GM12878 (cell line): Measurements from ENCODE around the gene RGS12. TPM values are rescaled to one million over a fixed set of nuclear protein-coding genes. Genes with fewer than 3 reads are reported as not detected.
A peak's percentile ranks its signal among the peaks of the same experiment; 100 is the strongest.

Experiments used
- BCL11A ChIP-seq: IDR thresholded peaks from 2 replicates; pipeline ENCODE4 v1.6.1; 2011; ENCODE audit warnings: low read depth, low read length
- BCLAF1 ChIP-seq: fragments of 450-650 bp; IDR thresholded peaks from 2 replicates; pipeline ENCODE4 v1.6.1; 2017; ENCODE audit warnings: antibody characterized with exemption, mild to moderate bottlenecking, moderate library complexity
- POLR2A ChIP-seq: IDR thresholded peaks from 2 replicates; pipeline ENCODE4 v1.6.1; 2011; ENCODE audit warnings: low read depth, mild to moderate bottlenecking, low read length
- POLR2AphosphoS5 ChIP-seq: IDR thresholded peaks from 2 replicates; pipeline ENCODE4 v1.6.1; 2011; ENCODE audit warnings: mild to moderate bottlenecking, low read length, inconsistent platforms
- RB1 ChIP-seq: fragments of 450-650 bp; formaldehyde crosslinking; IDR thresholded peaks from 2 replicates; pipeline ENCODE4 v1.6.1; 2017; ENCODE audit warnings: mild to moderate bottlenecking, borderline replicate concordance
- RELB ChIP-seq: fragments of 450-650 bp; IDR thresholded peaks from 2 replicates; pipeline ENCODE4 v1.6.1; 2017; ENCODE audit warnings: low read depth, mild to moderate bottlenecking, moderate library complexity
- SP1 ChIP-seq: IDR thresholded peaks from one replicate; pipeline ENCODE4 v1.6.1; 2011; ENCODE audit warnings: low read depth, low read length
- polyA plus RNA-seq, 11 experiments: library from polyadenylated mRNA; depleted of rRNA in 4 of 11; unstranded in 6 of 11; stranded (reverse) in 5 of 11; fragments of >200 nt; fragmentation: Nextera tagmentation in 4 of 11; fragmentation: Illumina TruSeq in 1 of 11; extraction: Ambion mirVana in 4 of 11; extraction: Trizol in 1 of 11; gene quantifications; 1 replicate in 1 of 11; 2 replicates in 10 of 11; pipeline versions ENCODE4 v1.2.1 to v1.2.3, GENCODE V29; 2011 to 2016; ENCODE audit warnings: inconsistent platforms in 2 of 11, missing spikeins in 2 of 11, low read depth in 1 of 11
- total RNA-seq, 4 experiments: library from RNA; depleted of rRNA in 3 of 4; stranded (reverse); fragments of >200 nt in 3 of 4; fragmentation: Illumina TruSeq in 1 of 4; extraction: Trizol in 1 of 4; gene quantifications; 2 replicates each; pipeline versions ENCODE4 v1.2.1 to v1.2.3, GENCODE V29; 2013 to 2021

The RGS12 gene
- total and polyA plus RNA-seq, 10 of the 15 experiments (the other 5 are each of a cell fraction or from before 2014, with no cell fraction given): 0.02 to 2.2 (median 0.73) TPM

GRCh38 chr4:3286335-3287175, 6.3 kb upstream of the RGS12 start (continued):
- TF ChIP-seq BCLAF1: no peak
- 0 out of 2 replicates have a peak, but pooled peaks have one; percentile 56 for TF ChIP-seq RELB
- no peak for TF ChIP-seq RB1
- no peak for TF ChIP-seq SP1
- no peak for TF ChIP-seq POLR2A
- no peak for TF ChIP-seq POLR2AphosphoS5
- 0 out of 2 replicates have a peak, but pooled peaks have one; percentile 55 for TF ChIP-seq BCL11A
